ENCODE results near the gene TFAP2C.

Gene TFAP2C

DNA sequence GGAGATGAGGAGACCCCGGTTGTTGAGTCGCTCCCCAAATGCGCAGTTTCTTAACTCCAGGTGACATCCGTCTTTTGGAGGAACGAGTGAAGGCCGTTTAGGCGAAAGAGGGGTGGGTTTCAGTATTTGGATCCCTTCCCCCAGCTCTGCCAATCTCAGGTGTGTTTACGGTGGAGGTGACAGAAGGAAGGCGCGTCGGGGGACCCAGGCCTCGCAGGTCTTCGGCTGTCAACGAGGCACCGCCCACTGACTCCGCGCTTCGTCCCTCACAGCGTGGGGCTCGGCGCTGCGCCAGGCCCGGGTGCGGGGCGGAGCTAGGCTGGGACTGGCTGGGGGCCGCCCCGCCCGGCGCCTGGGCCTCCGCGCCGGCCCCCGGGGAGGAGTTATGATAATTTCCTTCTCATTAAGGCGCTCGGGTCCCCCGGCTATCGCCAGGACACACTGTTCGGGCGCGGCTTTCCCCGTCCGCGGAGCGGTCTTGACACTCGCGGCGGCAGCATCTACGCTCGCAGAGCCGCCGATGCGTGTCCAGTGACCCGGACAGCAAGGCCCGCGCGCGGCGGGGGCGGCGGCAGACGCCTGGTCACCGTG is at the start of gene TFAP2C:
TFAP2C (plus strand) TSS at position 434 of the 591 bp plus-strand sequence. CDS start 239 bp downstream, outside the sequence.
- DNase-seq (ENCODE audit: low read depth in 2 of 3, low spot score in 2 of 3): no peak

GRCh38 chr20:56580226-56580625 is 48.9 kb upstream of the TFAP2C start:
- no peak for DNase-seq (ENCODE audit: low read depth in 2 of 3, low spot score in 2 of 3)

GRCh38 chr20:56581701-56582100 is 47.4 kb upstream of the TFAP2C start:
- no peak for DNase-seq (ENCODE audit: low read depth in 2 of 3, low spot score in 2 of 3)

DNA sequence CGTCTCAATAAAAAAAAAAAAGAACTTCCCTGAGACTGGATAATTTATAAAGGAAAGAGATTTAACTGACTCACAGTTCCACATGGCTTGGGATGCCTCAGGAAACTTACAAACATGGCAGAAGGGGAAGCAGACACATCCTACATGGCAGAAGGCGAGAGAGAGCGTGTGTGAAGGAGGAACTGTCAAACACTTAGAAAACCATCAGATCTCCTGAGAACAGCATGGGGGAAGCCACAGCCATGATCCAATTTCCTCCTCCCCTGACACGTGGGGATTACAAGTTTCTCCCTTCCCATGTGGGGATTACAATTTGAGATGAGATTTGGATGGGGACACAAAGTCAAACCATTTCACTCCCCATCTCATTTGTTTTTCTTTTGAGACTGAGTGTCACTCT is 46.6 kb upstream of the TFAP2C start:
- DNase-seq (ENCODE audit: low read depth in 2 of 3, low spot score in 2 of 3): no peak

DNA sequence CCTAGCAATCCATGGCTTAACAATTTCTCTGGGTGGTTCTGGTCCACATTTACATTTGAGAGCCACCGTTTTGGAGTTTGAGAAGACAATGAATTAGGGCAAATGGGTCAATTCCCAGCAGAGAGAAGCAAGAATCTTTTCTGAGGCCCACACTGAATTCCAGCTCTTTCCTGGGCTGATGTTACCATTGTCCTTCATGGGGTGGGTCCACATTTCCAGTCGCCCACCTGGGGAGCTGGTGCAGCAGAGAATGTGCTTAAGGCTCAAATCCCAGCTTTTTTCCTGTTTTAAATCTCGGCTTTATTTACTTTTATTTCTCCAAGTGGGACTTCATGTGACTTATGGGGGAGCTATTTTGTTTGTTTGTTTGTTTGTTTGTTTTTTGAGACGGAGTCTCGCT is 44.2 kb upstream of the TFAP2C start:
- no peak for DNase-seq (ENCODE audit: low read depth in 2 of 3, low spot score in 2 of 3)

- DNase-seq (ENCODE audit: low read depth in 2 of 3, low spot score in 2 of 3): no peak
These were observed 41.6 kb upstream of the TFAP2C start for GRCh38 chr20:56587307-56588041.

DNA sequence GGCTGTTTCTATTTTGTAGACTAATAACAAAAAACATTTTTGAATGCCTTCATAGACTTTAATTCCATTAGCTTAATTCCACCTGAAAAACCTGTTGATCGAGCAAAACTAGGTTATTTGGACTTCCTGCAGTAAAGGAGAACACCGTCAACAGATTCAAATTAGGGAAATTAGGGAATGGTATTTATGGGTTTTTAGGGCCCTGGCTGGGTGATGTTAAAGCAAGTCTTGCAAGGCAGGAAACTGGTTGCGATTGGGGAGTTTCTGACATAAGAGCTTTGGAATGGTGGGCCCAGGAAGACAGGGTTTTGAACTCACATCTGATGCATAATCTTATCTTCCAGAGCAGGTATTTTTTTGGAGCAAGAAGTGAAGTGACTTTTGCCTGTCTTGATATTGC is 40.1 kb upstream of the TFAP2C start:
- DNase-seq (ENCODE audit: low read depth in 2 of 3, low spot score in 2 of 3): no peak

GRCh38 chr20:56589633-56590032 is 39.5 kb upstream of the TFAP2C start:
- no peak for DNase-seq (ENCODE audit: low read depth in 2 of 3, low spot score in 2 of 3)

DNA sequence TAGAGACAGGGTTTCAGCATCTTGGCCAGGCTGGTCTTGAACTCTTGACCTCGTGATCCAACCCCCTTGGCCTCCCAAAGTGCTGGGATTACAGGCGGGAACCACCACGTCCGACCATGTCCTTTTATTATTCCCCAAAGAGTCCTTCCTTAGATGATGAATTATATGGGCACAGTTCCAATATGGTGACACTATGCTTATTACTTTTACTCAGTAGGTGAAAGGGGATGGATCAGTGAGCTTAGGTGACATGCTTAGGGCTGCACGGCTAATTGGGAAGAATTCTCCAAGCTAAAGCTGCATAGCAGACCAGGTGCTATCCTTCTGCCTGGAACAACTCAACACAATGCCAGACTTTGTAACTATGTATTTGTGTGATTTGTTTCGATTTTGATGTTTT is 38.2 kb upstream of the TFAP2C start:
- no peak for DNase-seq (ENCODE audit: low read depth in 2 of 3, low spot score in 2 of 3)

- no peak for DNase-seq (ENCODE audit: low read depth in 2 of 3, low spot score in 2 of 3)
These were observed 36.9 kb upstream of the TFAP2C start for GRCh38 chr20:56592211-56592610.

GRCh38 chr20:56592817-56593216 is 36.3 kb upstream of the TFAP2C start:
- DNase-seq (ENCODE audit: low read depth in 2 of 3, low spot score in 2 of 3): no peak

DNA sequence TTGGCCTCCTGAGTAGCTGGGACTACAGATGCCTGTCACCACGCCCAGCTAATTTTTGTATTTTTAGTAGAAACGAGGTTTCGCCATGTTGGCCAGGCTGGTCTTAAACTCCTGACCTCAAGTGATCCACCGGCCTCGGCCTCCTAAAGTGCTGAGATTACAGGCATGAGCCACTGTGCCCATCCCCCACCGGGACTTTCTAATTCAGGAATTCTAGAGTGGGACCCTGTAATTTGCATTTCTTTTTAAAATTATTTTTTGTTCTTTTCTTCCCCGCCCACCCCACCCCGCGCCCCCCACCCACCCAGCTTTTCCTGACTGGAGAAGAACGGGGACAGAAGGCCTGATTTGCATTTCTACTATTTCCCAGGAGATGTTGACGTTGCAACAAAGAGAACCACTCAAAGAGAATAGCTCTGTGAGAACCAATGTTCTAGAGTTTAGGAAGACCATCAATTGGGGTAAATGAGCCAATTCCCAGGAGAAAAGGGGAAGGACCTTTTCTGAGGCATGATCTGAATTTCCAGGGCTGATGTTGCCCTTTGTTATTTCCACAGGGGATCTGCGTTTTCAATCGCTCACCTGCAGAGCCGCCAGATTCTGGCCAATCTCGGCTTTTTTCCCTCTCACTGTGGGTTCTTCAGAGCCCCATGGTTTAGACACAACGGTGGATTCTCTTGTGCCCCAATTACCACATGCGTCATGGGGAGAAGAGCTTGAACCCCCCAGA is 33.2 kb upstream of the TFAP2C start:
- DNase-seq (ENCODE audit: low read depth in 2 of 3, low spot score in 2 of 3): no peak

DNA sequence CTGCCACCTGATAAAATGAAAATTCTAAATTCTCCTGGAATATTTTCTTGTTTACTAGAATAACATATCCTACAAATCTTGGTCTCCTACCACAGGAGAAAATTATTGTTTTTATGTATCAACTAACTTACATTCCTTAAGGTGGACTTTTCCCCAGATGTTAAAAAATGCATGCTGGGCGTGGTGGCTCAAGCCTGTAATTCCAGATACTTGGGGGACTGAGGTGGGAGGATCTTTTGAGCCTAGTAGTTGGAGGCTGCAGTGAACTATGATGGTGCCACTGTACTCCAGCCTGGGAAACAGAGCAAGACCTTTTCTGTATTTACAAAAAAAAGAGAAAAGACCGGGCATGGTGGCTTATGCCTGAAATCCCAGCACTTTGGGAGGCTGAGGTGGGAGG is 27.9 kb upstream of the TFAP2C start:
- DNase-seq (ENCODE audit: low read depth in 2 of 3, low spot score in 2 of 3): no peak

DNA sequence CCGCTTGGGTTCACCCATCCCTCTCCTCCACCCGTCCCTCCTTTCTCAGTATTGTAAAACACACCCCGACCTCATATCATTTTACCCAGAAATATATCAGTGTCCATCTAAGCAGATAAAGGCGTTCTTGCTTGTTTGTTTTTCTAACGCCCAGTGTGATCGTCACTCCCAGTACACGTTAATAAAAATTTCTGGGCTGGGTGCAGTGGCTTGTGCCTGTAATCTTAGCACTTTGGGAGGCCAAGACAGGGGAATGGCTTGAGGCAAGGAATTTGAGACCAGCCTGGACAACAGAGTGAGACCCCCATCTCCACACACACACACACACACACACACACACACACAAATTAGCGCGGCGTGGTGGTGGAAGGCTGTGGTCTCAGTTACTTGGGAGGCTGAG is 24.4 kb upstream of the TFAP2C start:
- no peak for DNase-seq (ENCODE audit: low read depth in 2 of 3, low spot score in 2 of 3)

DNA sequence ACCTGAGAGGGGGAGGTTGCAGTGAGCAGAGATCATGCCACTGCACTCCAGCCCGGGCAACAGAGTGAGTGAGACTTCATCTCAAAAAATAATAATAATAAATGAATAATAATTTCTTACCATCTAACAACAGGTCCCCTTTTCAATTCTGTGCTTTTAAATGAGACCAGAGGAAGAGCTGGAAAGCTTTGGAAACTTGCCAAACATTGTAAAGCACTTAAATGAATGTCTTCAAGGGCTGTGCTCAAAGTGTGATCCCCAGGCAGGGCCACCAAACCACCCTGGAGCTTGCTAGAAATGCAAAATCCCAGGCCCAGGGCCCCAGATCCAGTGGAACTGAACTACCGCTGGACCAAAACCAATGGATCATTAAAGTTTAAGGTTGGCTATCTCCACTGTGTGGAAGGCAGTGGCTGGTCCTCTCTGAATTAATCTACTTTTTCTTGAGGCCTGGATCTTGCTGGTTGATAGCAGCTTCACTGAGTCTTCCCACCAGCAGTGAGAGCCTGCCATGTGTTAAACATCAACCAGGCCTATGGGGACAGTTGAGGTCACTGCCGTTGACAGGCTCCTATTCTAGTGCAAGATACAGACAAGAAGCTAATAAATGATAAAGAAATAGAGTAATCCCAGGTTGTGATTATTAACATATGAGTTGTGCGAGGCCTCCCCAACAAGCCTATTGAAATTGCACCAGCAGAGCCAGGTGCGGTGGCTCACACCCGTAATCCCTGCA is 23.7 kb upstream of the TFAP2C start:
- DNase-seq (ENCODE audit: low read depth in 2 of 3, low spot score in 2 of 3): no peak

DNA sequence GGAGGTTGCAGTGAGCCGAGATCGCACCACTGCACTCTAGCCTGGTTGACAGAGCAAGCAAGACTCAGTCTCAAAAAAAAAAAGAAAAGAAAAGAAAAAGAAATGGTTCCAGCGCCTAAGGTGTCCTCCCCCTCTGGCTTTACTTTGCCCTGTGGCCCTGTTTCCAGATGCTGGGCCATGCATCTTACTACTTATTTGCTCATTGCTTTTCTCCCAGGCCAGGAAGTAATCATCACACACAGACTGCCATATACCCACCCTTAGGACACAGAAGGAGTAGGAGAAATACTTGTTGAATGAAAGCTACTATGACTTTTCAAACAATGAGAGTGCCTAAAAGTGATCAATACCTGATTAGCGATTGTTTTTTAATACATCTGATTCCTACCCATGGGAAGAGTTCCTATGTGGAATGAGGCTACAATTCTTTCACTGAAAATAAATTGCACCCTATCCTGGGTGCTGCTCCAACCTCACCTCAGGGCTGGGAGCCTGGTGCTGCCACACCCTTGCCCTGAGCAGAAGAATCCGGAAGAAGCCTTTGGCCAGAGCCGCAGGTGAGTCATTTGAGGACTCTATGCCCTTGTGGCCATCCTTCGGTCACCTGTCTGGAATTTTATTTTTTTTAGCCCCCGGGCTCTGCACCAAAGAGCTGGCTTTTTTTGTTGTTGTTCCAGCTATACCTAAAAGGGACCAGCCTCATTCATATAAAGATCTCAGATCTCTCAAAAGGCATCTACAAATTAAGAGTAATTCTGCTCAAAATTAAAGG is 22.7 kb upstream of the TFAP2C start:
- DNase-seq (ENCODE audit: low read depth in 2 of 3, low spot score in 2 of 3): no peak

GRCh38 chr20:56607061-56607704 is 21.9 kb upstream of the TFAP2C start:
- DNase-seq (ENCODE audit: low read depth in 2 of 3, low spot score in 2 of 3): no peak

GRCh38 chr20:56608376-56608775 is 20.7 kb upstream of the TFAP2C start:
- no peak for DNase-seq (ENCODE audit: low read depth in 2 of 3, low spot score in 2 of 3)

GRCh38 chr20:56609321-56609720 is 19.8 kb upstream of the TFAP2C start:
- no peak for DNase-seq (ENCODE audit: low read depth in 2 of 3, low spot score in 2 of 3)

DNA sequence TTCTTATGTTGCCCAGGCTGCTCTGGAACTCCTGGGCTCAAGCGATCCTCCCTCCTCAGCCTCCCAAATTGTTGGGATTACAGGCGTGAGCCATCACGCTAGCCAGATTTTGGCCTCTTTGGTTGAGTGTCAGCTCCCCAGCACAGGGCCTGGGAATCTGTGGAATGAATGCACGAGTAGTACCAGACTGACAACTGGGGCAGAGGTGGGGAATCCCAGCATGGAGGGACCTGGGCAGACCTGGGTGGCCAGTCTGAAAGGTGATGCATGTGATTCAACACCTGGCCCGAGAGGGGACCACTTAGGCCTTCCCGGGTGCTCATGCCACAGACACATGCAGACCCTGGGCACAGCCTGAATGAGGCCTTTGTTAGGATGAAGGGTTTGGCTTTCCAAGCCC is 19.0 kb upstream of the TFAP2C start:
- no peak for DNase-seq (ENCODE audit: low read depth in 2 of 3, low spot score in 2 of 3)

All from activated CD8-positive, alpha-beta memory T cell treated with anti-CD3 and anti-CD28 coated beads for 48 hours (primary cell).